ENCODE results near the gene PLEKHA6.
"Not testable (repeated sequence)": the region's sequence is repeated elsewhere in the genome, so short reads cannot be mapped to it uniquely, and the experiment has no call there.

Gene PLEKHA6

GRCh38 chr1:204241914-204242313, 117.8 kb downstream of the PLEKHA6 start:
- no peaks in the 10 kb centered on the region for H3K4me1 ChIP-seq (ENCODE audit: low read depth, poor library complexity, severe bottlenecking)

GRCh38 chr1:204241050-204241449, 118.7 kb downstream of the PLEKHA6 start:
- TF ChIP-seq CTCF (conservative IDR thresholded peaks at IDR 0.05; ENCODE audit: low read depth, low read length), result no peak
- Histone ChIP-seq H3K27ac (no peak overlapping the region), H3K36me3 (ENCODE audit: insufficient read depth) (no peaks in the 10 kb centered on the region), H4K20me1 (ENCODE audit: insufficient read depth) (no peaks in the 10 kb centered on the region), H3K79me2 (ENCODE audit: insufficient read depth, low read depth) (no peaks in the 10 kb centered on the region), H2AFZ (ENCODE audit: low read depth) (no peak overlapping the region), H3K4me2 (no peak overlapping the region), H3K27me3 (ENCODE audit: insufficient read depth, low read depth) (peaks cover 6% of the 10 kb centered on the region; the same call in 1 of the 2 replicates), H3K4me3 (IDR thresholded peaks at IDR 0.05; ENCODE audit: insufficient read depth, low read depth, low read length) (no peak overlapping the region), H3K4me1 (ENCODE audit: low read depth, poor library complexity, severe bottlenecking) (no peaks in the 10 kb centered on the region), H3K9ac (no peak overlapping the region)

More at GRCh38 chr1:204241914-204242313, 117.8 kb downstream of the PLEKHA6 start:
- Histone ChIP-seq H3K4me3 (IDR thresholded peaks at IDR 0.05; ENCODE audit: insufficient read depth, low read depth, low read length) (no peak overlapping the region), H3K27me3 (ENCODE audit: insufficient read depth, low read depth) (peaks cover 6% of the 10 kb centered on the region; the same call in 1 of the 2 replicates), H3K36me3 (ENCODE audit: insufficient read depth) (no peaks in the 10 kb centered on the region), H2AFZ (ENCODE audit: low read depth) (no peak overlapping the region), H3K79me2 (ENCODE audit: insufficient read depth, low read depth) (no peaks in the 10 kb centered on the region), H3K9ac (no peak overlapping the region), H4K20me1 (ENCODE audit: insufficient read depth) (no peaks in the 10 kb centered on the region), H3K27ac (no peak overlapping the region), H3K4me2 (no peak overlapping the region)
- no peak for TF ChIP-seq CTCF (conservative IDR thresholded peaks at IDR 0.05; ENCODE audit: low read depth, low read length)

GRCh38 chr1:204240233-204240632, 119.5 kb downstream of the PLEKHA6 start:
- Histone ChIP-seq H3K27me3 (ENCODE audit: insufficient read depth, low read depth) (peaks cover 4% of the 10 kb centered on the region; the same call in 1 of the 2 replicates), H3K27ac (no peak overlapping the region)

GRCh38 chr1:204239401-204239800, 120.3 kb downstream of the PLEKHA6 start:
- H3K4me3 ChIP-seq (IDR thresholded peaks at IDR 0.05; ENCODE audit: insufficient read depth, low read depth, low read length); H3K9ac ChIP-seq; H2AFZ ChIP-seq (ENCODE audit: low read depth); H4K20me1 ChIP-seq (ENCODE audit: insufficient read depth); H3K4me2 ChIP-seq; H3K79me2 ChIP-seq (ENCODE audit: insufficient read depth, low read depth); H3K4me1 ChIP-seq (ENCODE audit: low read depth, poor library complexity, severe bottlenecking); H3K27ac ChIP-seq; H3K27me3 ChIP-seq (ENCODE audit: insufficient read depth, low read depth); H3K36me3 ChIP-seq (ENCODE audit: insufficient read depth): not testable (repeated sequence)

More at GRCh38 chr1:204240233-204240632, 119.5 kb downstream of the PLEKHA6 start:
- Histone ChIP-seq H3K9ac (no peak overlapping the region), H2AFZ (ENCODE audit: low read depth) (no peak overlapping the region), H3K36me3 (ENCODE audit: insufficient read depth) (no peaks in the 10 kb centered on the region), H3K79me2 (ENCODE audit: insufficient read depth, low read depth) (no peaks in the 10 kb centered on the region), H3K4me3 (IDR thresholded peaks at IDR 0.05; ENCODE audit: insufficient read depth, low read depth, low read length) (no peak overlapping the region), H4K20me1 (ENCODE audit: insufficient read depth) (no peaks in the 10 kb centered on the region), H3K4me1 (ENCODE audit: low read depth, poor library complexity, severe bottlenecking) (no peaks in the 10 kb centered on the region), H3K4me2 (no peak overlapping the region)
- no peak for TF ChIP-seq CTCF (conservative IDR thresholded peaks at IDR 0.05; ENCODE audit: low read depth, low read length)

- not testable (repeated sequence) for H3K27me3 ChIP-seq (ENCODE audit: insufficient read depth, low read depth); H3K36me3 ChIP-seq (ENCODE audit: insufficient read depth); H3K79me2 ChIP-seq (ENCODE audit: insufficient read depth, low read depth); H3K4me1 ChIP-seq (ENCODE audit: low read depth, poor library complexity, severe bottlenecking); H3K9ac ChIP-seq; H2AFZ ChIP-seq (ENCODE audit: low read depth); H3K4me2 ChIP-seq; H4K20me1 ChIP-seq (ENCODE audit: insufficient read depth); H3K27ac ChIP-seq; H3K4me3 ChIP-seq (IDR thresholded peaks at IDR 0.05; ENCODE audit: insufficient read depth, low read depth, low read length)
These were observed 121.2 kb downstream of the PLEKHA6 start for GRCh38 chr1:204238520-204238919.

GRCh38 chr1:204237515-204237914, 122.2 kb downstream of the PLEKHA6 start:
- H3K27me3 ChIP-seq (ENCODE audit: insufficient read depth, low read depth); H2AFZ ChIP-seq (ENCODE audit: low read depth); H3K9ac ChIP-seq; H4K20me1 ChIP-seq (ENCODE audit: insufficient read depth); H3K4me2 ChIP-seq; H3K36me3 ChIP-seq (ENCODE audit: insufficient read depth); H3K79me2 ChIP-seq (ENCODE audit: insufficient read depth, low read depth); H3K27ac ChIP-seq; H3K4me3 ChIP-seq (IDR thresholded peaks at IDR 0.05; ENCODE audit: insufficient read depth, low read depth, low read length); H3K4me1 ChIP-seq (ENCODE audit: low read depth, poor library complexity, severe bottlenecking): not testable (repeated sequence)

Measured in KMS-11 (cell line).